Hematopoietic multipotent progenitor cell (in vitro differentiated cells): ENCODE measurements around the gene MAPK14. TPM values are rescaled to one million over a fixed set of nuclear protein-coding genes. Genes with fewer than 3 reads are reported as not detected.

Source experiments
- DNase-seq, 3 donors: peaks; one replicate each; pipeline ENCODE4 v3.0.0-alpha.2; 2011 to 2015; ENCODE audit warnings: low read depth in 2 of 3, low spot score in 2 of 3
- total RNA-seq: library from RNA; depleted of rRNA; stranded (reverse); fragments of >200 nt; gene quantifications from one replicate; pipeline ENCODE4 v1.2.3, GENCODE V29; 2012

The MAPK14 gene
- total RNA-seq, 1 donor = 98.0 TPM

- DNase-seq = peak in 2 of 3 donors; percentile 71 to 80
Observed at GRCh38 chr6:36131511-36132245, 104.1 kb downstream of the MAPK14 start.

GRCh38 chr6:36132246-36132895 lies 104.8 kb downstream of the MAPK14 start:
- no peak for DNase-seq

- DNase-seq = no peak
Observed at GRCh38 chr6:36133148-36133547, 105.5 kb downstream of the MAPK14 start.

- no peak for DNase-seq
Observed at GRCh38 chr6:36133912-36134311, 106.3 kb downstream of the MAPK14 start.

GRCh38 chr6:36135053-36135731 lies 107.6 kb downstream of the MAPK14 start:
- no peak for DNase-seq

DNA sequence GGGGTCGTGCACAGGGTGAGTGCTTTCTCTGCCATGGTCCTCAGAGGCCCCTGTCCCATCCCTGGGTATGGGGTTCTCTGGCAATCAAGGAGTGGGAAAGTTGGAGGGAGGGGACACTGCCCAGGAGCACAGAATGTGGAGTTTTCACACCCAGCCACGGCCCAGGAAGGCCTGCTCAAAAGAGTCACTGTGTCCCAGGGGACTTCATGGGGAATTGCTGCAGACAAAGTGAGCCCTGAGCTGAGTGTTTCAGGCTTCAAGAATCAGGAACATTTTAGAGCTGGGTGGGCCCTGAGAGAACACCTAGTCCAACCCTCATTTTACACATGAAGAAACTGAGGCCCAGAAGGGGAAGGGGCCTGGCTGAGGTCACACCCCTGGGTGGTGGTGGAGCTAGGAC lies 108.4 kb downstream of the MAPK14 start:
- no peak for DNase-seq

GRCh38 chr6:36136551-36136950 lies 108.9 kb downstream of the MAPK14 start:
- DNase-seq = no peak

GRCh38 chr6:36138667-36139066 lies 111.1 kb downstream of the MAPK14 start:
- DNase-seq = no peak

GRCh38 chr6:36139431-36139830 lies 111.8 kb downstream of the MAPK14 start:
- peak in 1 of 3 donors; percentile 59 for DNase-seq

DNA sequence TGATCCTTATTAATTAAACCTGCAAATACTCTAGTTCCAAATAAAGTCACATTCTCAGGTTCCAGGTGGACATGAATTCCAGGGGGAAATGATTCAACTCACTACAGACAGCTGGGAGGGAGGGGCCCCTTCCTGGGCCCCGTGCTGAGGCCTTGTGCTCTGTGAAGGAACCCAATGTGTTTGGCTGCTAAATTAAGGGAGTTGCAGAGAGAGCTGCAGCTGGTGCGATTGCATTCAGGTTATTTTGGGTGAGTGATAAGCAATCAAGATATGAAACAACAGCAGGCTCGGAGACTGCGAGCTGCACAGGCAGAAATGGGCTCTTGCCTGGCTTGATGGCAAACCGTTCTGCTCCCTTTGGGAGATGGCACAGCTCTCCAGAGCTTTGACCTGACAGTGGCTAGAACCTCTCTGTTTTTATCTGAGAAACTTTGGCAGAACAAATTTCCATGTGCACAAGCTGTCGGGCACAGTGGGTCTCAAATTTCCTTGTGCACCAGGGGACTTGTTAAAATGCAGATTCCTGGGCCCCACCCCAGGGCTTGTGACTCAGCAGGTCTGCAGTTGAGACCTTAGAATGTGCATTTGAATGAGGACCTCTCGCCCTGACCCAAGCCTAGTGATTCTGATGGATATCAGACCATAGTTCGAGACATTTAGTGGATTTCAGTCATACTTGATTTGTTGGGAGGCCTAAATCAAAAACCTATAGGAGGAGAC lies 112.5 kb downstream of the MAPK14 start:
- DNase-seq = no peak

- no peak for DNase-seq
Observed at GRCh38 chr6:36141091-36141490, 113.5 kb downstream of the MAPK14 start.

GRCh38 chr6:36141961-36142360 lies 114.4 kb downstream of the MAPK14 start:
- no peak for DNase-seq

DNA sequence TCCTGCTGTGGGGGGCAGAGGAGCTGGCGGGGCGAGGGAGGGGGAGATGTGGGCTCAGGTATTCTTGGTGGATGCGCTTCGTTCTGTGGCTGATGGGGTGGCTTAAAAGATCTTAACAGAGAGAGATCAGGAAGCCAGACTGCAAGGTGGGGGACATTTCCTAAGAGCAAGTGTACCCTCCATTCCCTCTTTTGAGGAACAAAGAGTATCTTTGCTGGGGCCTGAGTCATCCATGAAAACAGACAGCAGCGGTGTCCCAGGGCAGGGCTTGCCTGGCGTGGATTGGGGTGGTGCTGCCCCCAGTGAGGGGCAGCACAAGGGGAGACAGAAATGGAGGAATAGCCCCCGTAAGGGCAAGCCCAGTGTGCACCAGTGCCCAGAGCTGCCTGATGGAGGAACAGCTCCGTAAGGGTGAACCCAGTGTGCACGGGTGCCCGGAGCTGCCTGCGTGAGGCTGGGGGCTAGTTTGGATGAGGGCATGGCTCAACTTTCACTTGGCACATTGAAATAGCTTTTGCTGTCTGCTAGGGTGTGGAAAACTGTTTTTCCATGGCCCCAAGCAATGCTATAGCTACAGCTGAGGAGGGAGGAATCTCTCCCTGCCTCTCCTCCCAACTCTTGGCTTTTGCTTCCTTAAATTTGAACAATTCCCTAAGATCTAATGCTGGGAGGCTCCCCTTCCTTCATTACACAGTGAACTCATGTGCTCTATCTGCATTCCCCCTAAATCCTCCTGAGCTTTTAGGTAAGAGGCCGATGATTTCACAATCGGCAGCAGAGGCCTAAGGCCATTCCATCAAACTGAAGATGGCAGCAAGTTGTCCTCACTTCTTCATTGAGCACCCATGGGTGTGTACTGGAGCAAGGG lies 115.6 kb downstream of the MAPK14 start:
- DNase-seq = no peak

- no peak for DNase-seq
Observed at GRCh38 chr6:36145495-36145894, 117.9 kb downstream of the MAPK14 start.

- DNase-seq = no peak
Observed at GRCh38 chr6:36147294-36147693, 119.7 kb downstream of the MAPK14 start.

GRCh38 chr6:36149476-36149875 lies 121.9 kb downstream of the MAPK14 start:
- DNase-seq = no peak

DNA sequence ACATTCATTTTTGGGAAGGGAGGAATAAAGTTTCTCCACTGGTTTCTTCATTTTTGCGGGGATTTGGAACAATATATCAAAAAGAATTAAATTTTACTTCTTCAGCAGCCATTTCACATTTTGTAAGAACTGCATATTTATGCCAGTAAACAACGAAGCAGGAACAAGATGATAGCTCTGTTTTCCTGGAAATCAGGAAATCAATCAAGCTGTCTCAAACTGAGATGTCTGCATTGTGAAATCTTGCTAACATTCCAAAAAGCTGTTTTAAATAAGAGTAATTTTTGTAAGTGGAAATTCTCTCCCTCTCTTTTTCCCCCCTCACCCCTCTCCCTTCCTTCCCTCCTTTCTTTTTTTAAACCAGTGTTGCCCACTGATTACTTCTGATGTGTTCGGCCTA lies 122.7 kb downstream of the MAPK14 start:
- DNase-seq = no peak

DNA sequence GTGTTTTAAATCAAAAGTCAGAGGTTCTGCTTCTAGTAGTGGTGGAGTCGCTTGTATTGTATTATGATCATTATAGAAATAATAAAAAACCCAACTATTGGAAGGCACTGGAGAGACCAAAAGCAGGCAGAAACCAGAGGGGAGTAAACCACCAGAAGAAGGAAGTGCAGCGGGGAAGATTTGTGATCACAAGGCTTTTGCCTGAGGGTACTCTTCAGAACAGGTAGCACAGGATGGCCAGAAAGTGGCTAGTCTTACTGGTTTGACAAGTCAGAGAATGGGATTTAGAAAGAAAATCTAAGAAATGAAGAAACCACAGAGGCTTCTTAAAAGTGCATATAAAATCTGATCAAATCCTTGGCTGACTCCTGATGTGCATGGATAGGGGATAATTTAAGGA lies 126.7 kb downstream of the MAPK14 start:
- DNase-seq = no peak

DNA sequence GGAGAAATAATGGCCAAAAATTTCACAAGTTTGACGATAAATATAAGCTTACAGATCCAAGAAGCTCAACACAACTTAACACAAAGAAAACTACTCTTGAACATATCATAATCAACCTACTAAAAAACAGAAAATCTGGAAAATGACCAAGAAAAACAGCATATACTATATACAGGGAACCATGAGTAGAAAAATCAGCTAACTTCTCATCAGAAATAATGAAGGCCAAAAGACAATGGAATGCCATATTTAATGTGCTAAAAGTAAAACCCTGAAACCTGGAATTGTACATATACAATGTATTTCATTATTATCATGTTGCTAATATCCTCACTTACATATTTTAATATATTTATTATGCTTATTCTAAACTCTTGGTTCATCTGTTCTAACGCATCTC lies 128.1 kb downstream of the MAPK14 start:
- no peak for DNase-seq

GRCh38 chr6:36160147-36160760 lies 132.6 kb downstream of the MAPK14 start:
- DNase-seq = no peak
